ENCODE measurements around the gene NOL4L. TPM values are rescaled to one million over a fixed set of nuclear protein-coding genes. Genes with fewer than 3 reads are reported as not detected.

NOL4L gene
- total RNA-seq, 1 experiment from 2014 or later = 31.7 TPM

DNA sequence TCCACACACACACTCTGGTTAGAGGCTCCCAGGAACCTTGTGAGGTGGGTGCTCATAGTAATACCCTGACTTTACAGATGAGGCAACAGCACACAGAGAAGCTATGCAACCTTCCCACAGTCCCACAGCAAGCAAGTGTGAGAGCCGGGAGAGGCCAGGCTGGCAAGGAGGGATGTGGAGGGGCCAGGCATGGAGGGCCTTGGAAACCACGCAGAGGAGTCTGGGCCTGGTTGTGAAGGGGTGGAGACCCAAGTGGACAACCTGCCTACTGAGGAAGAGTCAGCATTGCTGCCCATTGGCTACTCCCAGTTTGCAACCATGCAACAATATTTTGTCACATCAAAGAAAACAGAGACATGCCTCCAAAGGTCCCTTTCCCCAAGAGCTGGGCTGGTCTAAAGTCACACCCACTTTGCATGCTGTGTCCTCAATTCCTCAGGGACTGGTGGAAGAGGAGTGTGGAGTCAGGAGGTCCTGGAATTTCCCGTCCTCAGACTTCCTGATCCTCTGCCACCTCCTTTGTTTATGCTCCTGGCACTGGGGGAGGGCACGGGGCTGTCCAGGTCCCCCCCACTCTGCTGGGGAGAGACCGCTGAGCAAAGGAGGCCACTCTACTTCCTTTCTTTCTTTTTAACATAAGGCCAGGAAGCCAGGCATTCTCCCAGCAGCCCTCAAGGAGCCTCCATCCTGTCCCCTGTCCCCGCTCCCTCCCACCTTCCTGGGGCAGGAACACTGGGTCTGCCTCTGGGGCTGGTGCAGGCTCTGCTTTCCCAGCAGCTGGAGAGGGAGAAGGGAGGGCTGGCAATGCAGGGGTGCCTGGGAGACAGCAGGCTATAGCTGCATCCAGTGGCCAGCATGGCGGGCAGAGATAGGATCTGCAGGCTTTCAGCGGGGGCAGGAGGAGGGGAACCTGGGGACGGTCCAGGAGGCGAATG, 68.3 kb downstream of the NOL4L start:
- Histone ChIP-seq H3K79me1 (ENCODE audit: insufficient read depth, low read depth, low read length, poor library complexity, severe bottlenecking) (no peaks in the 10 kb centered on the region), H2BK15ac (ENCODE audit: low read depth, low read length) (no peak overlapping the region), H4K91ac (ENCODE audit: insufficient read length, low read depth, low read length) (no peak overlapping the region), H4K20me1 (ENCODE audit: control insufficient read depth, insufficient read depth, insufficient read length) (no peaks in the 10 kb centered on the region), H2BK12ac (ENCODE audit: insufficient read length, low read depth, low read length) (no peak overlapping the region), H3K23ac (ENCODE audit: insufficient read length, low read depth, low read length) (no peak overlapping the region), H4K5ac (ENCODE audit: insufficient read length, low read depth, low read length) (no peak overlapping the region), H3K18ac (ENCODE audit: insufficient read length, low read depth, low read length) (no peak overlapping the region), H2AK5ac (ENCODE audit: insufficient read length, low read length) (no peak overlapping the region), H3K27me3 (ENCODE audit: insufficient read depth, low read length) (no peaks in the 10 kb centered on the region), H3K4me2 (ENCODE audit: insufficient read depth, insufficient read length, low read length) (no peak overlapping the region), H2BK120ac (ENCODE audit: low read depth, low read length, poor library complexity, severe bottlenecking) (no peak overlapping the region), H3K4ac (ENCODE audit: low read depth, low read length) (no peak overlapping the region), H2BK5ac (ENCODE audit: insufficient read length, low read length) (no peak overlapping the region), H3K79me2 (ENCODE audit: insufficient read depth, low read length) (no peaks in the 10 kb centered on the region), H3K27ac (ENCODE audit: insufficient read length, low read depth, low read length) (no peak overlapping the region), H3K9me3 (ENCODE audit: control insufficient read depth, low read depth, low read length) (no peaks in the 10 kb centered on the region), H3K56ac (ENCODE audit: insufficient read length, low read depth, low read length) (no peak overlapping the region), H3K23me2 (ENCODE audit: insufficient read length, low read depth, low read length, poor library complexity, severe bottlenecking) (no peaks in the 10 kb centered on the region), H4K8ac (replicated peaks; ENCODE audit: insufficient read length, low read depth, low read length) (no peak overlapping the region), H3K4me1 (ENCODE audit: insufficient read depth, low read length) (no peaks in the 10 kb centered on the region), H3T11ph (ENCODE audit: low read length) (no peak overlapping the region), H3K9ac (ENCODE audit: extremely low read depth, insufficient read length, low read length) (no peak overlapping the region), H2BK20ac (ENCODE audit: low read depth, low read length, poor library complexity, severe bottlenecking) (no peak overlapping the region), H3K14ac (ENCODE audit: insufficient read depth, low read length) (no peak overlapping the region), H2AFZ (ENCODE audit: low read length) (no peak overlapping the region)
- Mint-ChIP-seq H3K36me3 (ENCODE audit: insufficient read depth in 1 of 3, low read depth in 3 of 3) (no peaks in the 10 kb centered on the region; a peak in 1 of 7 replicates), H3K9me3 (no peaks in the 10 kb centered on the region), H3K4me1 (peaks cover 16 to 17% of the 10 kb centered on the region in 2 experiments), H3K27me3 (ENCODE audit: low read depth) (peaks cover 21% of the 10 kb centered on the region), H3K4me3 (no peak overlapping the region), H3K27ac (no peak overlapping the region; a peak in 1 of 7 replicates)
- TF ChIP-seq, protein P1, sequence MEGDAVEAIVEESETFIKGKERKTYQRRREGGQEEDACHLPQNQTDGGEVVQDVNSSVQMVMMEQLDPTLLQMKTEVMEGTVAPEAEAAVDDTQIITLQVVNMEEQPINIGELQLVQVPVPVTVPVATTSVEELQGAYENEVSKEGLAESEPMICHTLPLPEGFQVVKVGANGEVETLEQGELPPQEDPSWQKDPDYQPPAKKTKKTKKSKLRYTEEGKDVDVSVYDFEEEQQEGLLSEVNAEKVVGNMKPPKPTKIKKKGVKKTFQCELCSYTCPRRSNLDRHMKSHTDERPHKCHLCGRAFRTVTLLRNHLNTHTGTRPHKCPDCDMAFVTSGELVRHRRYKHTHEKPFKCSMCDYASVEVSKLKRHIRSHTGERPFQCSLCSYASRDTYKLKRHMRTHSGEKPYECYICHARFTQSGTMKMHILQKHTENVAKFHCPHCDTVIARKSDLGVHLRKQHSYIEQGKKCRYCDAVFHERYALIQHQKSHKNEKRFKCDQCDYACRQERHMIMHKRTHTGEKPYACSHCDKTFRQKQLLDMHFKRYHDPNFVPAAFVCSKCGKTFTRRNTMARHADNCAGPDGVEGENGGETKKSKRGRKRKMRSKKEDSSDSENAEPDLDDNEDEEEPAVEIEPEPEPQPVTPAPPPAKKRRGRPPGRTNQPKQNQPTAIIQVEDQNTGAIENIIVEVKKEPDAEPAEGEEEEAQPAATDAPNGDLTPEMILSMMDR (conservative IDR thresholded peaks at IDR 0.05) = no peak
- DNase-seq = no peak
- no CpG with 5 or more reads among the region's 10 CpGs for WGBS (ENCODE audit: extremely low coverage, insufficient read length, low lambda C conversion rate)
